AG10803 (cell line): ENCODE data around the gene LIPC.

Source experiments
- DNase-seq: peaks from one replicate; pipeline ENCODE4 v3.0.0; 2010; ENCODE audit warnings: low read depth
- H3K4me3 ChIP-seq: 2 replicates; pipeline ENCODE4 v1.5.1; 2011; ENCODE audit warnings: mild to moderate bottlenecking, low read length, control low read depth
- TF ChIP-seq, protein P1 (sequence below): conservative IDR thresholded peaks from 2 replicates; pipeline ENCODE4 v1.5.1; 2011; ENCODE audit warnings: mild to moderate bottlenecking, low read length, control low read depth, inconsistent platforms

Gene LIPC

DNA sequence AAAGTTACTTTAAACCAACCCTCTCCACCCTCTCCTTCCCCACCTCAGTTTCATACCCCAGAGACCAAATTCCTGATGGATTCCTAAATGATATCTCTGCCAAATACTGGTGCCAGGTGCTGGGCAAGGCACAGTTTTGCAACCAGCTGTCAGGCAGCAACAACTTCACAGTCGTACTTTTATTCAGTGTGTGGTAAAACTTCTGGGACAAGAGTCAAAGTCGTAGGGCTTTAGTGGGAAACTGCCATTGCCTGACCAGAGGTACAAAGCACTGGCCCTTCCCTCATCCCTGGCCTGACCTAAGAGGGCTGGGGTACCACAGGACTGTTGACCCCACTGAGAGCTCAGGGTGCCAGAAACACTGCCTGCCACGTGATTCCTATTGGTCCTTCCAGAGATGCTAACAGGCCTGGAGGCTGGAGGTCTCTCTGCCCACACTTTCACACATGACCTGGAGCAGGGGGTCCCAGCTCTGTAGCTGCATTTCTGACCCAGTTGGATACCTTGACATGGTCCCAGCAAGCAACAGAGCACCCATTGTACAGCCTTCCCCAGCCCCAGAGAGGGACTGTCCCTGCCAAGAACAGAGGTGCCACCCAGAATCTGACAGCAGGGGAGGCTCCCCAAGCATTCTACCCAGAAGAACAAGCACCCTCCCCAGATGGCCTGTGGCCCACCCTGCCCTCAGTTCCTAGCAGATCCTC, 59.9 kb downstream of the LIPC start:
- no peak for DNase-seq
- H3K4me3 ChIP-seq = no peak overlapping the region
- TF ChIP-seq, protein P1, sequence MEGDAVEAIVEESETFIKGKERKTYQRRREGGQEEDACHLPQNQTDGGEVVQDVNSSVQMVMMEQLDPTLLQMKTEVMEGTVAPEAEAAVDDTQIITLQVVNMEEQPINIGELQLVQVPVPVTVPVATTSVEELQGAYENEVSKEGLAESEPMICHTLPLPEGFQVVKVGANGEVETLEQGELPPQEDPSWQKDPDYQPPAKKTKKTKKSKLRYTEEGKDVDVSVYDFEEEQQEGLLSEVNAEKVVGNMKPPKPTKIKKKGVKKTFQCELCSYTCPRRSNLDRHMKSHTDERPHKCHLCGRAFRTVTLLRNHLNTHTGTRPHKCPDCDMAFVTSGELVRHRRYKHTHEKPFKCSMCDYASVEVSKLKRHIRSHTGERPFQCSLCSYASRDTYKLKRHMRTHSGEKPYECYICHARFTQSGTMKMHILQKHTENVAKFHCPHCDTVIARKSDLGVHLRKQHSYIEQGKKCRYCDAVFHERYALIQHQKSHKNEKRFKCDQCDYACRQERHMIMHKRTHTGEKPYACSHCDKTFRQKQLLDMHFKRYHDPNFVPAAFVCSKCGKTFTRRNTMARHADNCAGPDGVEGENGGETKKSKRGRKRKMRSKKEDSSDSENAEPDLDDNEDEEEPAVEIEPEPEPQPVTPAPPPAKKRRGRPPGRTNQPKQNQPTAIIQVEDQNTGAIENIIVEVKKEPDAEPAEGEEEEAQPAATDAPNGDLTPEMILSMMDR = no peak

DNA sequence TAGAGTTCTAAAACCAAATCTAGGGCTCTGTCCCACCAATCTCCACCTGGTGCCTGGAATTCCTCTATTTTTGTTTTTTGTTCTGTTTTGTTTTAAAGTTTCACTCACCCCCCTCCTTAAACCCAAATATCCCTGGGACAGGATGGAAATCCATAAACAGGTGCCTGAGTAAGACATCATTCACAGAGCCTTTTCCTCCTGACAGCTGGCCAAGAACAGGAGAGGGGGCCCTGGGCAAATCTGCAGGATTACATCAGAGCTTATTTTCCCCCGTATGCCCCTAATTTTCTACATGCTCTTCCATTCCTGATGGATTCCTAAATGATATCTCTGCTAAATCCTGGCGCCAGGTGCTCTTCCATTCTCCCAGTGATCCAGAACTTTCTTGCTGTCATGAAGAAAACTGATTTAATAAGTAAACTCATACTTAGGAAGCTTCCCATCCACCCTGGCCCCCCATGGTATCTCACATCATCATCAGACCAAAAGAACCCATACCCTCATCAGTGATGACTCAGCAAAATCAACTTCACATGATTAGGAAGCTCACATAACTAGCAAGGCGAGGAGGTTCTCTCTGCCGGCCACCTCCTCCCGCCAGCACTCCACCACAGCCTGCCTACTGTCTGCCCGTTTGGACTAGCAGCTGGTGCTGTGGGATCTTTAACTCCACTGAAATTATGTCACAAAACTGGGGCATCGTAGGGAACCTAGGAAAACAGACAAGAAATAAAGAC, 61.0 kb downstream of the LIPC start:
- TF ChIP-seq, protein P1 = no peak
- DNase-seq = no peak
- H3K4me3 ChIP-seq = no peak overlapping the region

GRCh38 chr15:58494567-58494966, 62.8 kb downstream of the LIPC start:
- TF ChIP-seq, protein P1 = no peak

GRCh38 chr15:58495891-58496408, 64.2 kb downstream of the LIPC start:
- no peak overlapping the region for H3K4me3 ChIP-seq
- DNase-seq = no peak
- TF ChIP-seq, protein P1 = no peak

More at GRCh38 chr15:58494567-58494966, 62.8 kb downstream of the LIPC start:
- no peak overlapping the region for H3K4me3 ChIP-seq
- no peak for DNase-seq

DNA sequence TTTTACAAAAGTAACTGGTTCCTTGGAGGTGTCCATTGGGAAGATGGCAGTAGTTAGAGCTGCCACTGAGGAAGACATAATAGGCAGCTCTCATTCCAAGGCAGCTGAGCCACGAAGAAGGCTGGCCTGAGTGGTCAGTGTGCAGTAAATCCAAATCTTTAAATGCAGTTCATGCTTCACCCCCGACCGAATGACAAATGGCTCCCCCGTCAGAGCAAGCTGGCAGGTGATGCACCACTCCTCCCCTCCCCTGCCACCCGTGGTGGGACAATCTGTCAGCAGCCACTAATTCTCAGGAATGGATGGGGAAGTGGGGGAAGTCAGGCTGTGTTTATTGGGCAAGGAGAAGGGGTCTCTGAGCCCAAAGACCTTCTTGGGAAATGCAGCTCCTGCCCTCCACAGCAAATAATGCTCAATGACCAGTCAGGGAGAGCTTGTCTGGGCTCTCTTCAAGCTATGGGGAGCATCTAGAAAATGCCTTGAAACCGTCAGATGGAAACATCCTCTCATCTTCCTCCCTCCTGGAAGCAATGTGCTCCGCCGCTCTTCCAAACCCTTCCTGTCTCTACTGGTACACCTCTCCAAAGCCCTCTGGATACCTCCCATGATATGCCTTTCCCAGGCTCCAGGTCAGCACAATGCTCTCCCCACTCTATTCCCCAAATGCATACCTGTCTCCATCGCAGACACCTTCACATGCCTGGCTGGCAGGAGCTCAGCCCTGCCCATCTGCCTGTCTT, 65.4 kb downstream of the LIPC start:
- DNase-seq = no peak

DNA sequence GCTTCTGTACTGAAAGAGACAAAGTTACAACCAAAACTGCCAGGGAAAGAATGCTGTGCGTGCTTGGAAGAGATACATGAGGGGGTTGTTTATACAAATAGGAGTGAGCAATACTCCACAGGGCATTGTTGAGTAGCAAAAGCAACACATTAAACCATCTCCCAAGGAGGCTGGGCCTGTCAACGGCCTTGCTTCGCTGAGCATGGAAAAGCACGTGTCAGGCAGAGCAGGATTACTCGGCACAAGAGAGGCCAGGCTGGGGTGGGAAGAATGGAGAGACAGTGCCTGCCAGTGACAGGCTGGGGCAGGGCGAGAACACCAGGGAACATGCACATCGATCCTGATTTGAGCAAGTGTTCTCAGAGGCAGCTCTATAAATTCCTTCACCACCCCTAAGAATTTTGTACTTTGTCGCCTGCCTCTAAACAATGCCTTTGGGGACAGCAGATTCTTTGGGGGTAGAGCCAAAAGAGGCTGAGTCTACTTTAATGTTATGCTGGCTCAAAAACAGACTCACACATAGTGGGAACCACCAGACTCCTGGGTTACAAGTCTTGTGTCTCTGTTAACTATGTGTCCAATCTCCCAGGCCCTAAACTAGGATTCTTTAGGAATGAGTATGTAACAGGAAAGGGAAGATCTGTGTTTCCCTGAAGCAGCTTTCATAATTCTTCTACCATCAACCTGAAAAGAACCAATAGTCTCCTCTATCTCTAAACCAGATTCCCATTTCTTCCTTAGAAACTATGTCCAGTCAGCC, 67.2 kb downstream of the LIPC start:
- no peak overlapping the region for H3K4me3 ChIP-seq
- TF ChIP-seq, protein P1 = no peak
- peak; percentile 97 for DNase-seq

More for the DNA sequence above, 65.4 kb downstream of the LIPC start:
- TF ChIP-seq, protein P1 = no peak
- H3K4me3 ChIP-seq = no peak overlapping the region
